Superior temporal gyrus (tissue), 1 donor: ENCODE data around the gene SMTNL1.
A peak's percentile ranks its signal among the peaks of the same experiment; 100 is the strongest.

ENCODE experiments used
- DNase-seq: peaks from one replicate; pipeline ENCODE4 v3.0.0-alpha.2; 2016; ENCODE audit errors: extremely low spot score

SMTNL1 gene

DNA sequence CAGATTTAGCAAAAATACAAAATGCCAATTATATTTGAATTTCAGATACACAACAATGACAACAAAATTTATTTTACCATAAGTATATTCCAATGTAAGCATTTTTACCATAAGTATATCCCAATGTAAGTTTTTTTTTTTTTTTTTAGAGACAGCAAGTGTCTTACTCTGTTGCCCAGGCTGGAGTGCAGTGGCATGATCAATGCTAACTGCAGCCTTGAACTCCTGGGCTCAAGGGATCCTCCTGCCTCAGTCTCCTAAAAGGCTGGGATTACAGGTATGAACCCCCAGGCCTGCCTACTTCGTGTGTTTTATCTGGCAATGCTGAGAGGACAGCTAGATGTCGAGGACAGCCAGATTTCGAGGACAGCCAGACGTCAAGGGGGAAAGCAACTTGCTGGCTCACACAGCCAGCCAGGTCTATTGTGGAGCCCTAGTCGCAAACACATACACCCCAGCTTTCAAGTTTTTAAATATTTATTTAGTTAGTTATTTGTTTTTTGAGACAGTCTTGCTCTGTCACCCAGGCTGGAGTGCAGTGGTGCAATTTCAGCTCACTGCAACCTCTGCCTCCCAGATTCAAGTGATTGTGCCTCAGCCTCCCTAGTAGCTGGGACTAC is 59.0 kb downstream of the SMTNL1 start:
- no peak for DNase-seq

DNA sequence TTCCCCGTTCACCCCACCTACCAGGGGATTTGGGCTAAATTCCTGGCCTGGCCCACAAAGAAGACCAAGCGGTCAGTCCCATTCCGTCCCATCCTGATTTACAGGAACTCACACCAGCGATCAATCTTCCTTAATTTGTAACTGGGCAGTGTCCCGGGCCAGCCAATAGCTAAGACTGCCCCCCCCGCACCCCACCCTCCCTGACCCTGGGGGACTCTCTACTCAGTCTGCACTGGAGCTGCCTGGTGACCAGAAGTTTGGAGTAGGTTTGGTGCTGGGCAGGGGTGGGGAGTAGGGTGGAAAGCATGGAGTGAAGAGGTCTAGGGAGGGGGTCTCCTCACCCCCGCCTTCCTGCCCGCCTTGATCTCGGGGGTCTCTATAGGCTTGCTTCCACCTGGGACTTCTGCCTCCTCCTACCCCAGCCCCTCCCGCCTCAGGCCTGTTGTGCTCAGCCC is 60.1 kb downstream of the SMTNL1 start, which contains the start of gene SERPING1:
Gene SERPING1 (plus strand): TSS at position 225 of the 455 bp plus-strand sequence. CDS start 586 bp downstream, outside the sequence.
- DNase-seq: no peak

GRCh38 chr11:57597916-57598830 is 60.8 kb downstream of the SMTNL1 start:
- peak; percentile 30 for DNase-seq

GRCh38 chr11:57598831-57599155 is 61.4 kb downstream of the SMTNL1 start:
- DNase-seq: no peak

DNA sequence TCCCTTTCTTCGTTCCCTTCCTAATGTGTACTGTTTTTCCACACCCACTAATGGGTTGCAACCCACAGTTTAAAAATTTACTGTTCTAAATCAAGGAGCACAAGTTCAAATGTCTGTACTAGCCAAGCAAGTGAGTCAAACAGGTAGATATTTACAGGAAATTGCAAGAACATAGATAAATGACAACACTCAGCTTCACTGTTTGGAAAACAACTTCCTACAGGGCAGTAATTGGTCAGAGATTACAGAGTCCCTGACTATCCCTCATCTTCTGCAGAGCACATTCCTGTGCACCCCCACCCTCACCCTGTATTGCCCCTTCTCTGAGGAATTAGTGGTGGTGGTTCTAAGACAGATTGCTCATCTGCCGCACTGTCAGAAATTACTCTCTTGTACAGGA is 62.0 kb downstream of the SMTNL1 start:
- no peak for DNase-seq
